ENCODE results near the gene PANX1.

DNA sequence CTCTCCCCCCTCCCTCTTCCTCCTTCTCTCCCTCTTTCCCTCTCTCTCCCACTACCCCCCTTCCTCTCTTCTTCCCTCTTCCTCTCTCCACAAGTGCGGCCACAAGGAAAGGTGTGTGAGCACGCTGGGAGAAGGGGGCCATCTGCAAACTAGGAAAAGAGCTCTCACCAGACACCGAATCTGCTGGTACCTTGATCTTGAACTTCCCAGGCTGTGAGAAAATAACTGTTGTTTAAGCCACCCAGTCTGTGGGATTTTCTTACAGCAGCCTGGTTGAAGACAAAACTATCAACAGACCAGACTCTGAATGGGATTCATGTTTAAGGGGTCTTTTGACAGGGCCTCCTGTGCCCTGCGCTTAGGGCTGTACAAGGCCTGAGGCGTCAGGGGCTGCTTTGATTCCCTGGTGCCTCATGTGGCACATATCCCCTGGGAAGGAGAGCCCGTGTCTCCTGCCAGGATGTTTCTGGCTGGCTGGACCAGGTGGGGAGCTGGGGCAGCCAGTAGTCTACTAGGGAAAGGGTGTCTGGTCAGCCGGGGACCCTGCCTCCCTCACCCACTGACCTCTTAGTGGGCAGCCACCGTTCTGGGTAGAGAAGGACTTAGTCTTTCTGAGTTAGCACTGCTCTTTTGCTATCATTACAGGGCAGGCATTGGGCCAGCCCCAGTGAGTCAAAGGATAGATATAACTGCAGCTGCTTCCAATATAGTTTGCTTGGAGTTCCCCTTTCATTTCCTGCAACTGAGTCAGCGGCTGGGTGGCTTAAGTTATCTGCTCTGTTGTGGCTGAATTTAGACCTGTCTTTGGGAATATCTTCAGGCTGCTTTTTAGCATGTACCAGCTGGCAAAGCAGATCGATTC, 6.2 kb downstream of the PANX1 start:
- no peak for TF ChIP-seq CTCF (IDR thresholded peaks at IDR 0.05; ENCODE audit: low read depth, low read length)
- TF ChIP-seq EZH2phosphoT487 (IDR thresholded peaks at IDR 0.05; ENCODE audit: low read depth): no peak
